Stimulated activated CD8-positive, alpha-beta memory T cell treated with anti-CD3 and anti-CD28 coated beads, Interleukin-4, amount 100 ng/mL, for 48 hours (primary cell): Measurements from ENCODE around the gene CCDC90B.
A peak's percentile ranks its signal among the peaks of the same experiment; 100 is the strongest.
"Not testable (repeated sequence)": the region's sequence is repeated elsewhere in the genome, so short reads cannot be mapped to it uniquely, and the experiment has no call there.

Source experiments
- DNase-seq: peaks from one replicate; pipeline ENCODE4 v3.0.0-alpha.2; 2020

Gene CCDC90B

GRCh38 chr11:83285151-83285770 is 906 bp downstream of the CCDC90B start:
- no peak for DNase-seq

GRCh38 chr11:83284501-83285150 is 1.5 kb downstream of the CCDC90B start:
- DNase-seq = no peak

GRCh38 chr11:83282084-83282716 is 4.0 kb downstream of the CCDC90B start:
- no peak for DNase-seq

- no peak for DNase-seq
Observed at GRCh38 chr11:83280256-83280655, 5.9 kb downstream of the CCDC90B start.

GRCh38 chr11:83278351-83278750 is 7.8 kb downstream of the CCDC90B start:
- DNase-seq = no peak

- DNase-seq = no peak
Observed at GRCh38 chr11:83275888-83276641, 10.1 kb downstream of the CCDC90B start.

- DNase-seq = no peak
Observed at GRCh38 chr11:83272627-83273026, 13.5 kb downstream of the CCDC90B start.

- not testable (repeated sequence) for DNase-seq
Observed at GRCh38 chr11:83271734-83272133, 14.4 kb downstream of the CCDC90B start.

GRCh38 chr11:83269080-83269479 is 17.1 kb downstream of the CCDC90B start:
- not testable (repeated sequence) for DNase-seq

- no peak for DNase-seq
Observed at GRCh38 chr11:83265331-83265730, 20.8 kb downstream of the CCDC90B start.

GRCh38 chr11:83259559-83259958 is 26.6 kb downstream of the CCDC90B start:
- DNase-seq = no peak

- DNase-seq = no peak
Observed at GRCh38 chr11:83257761-83258168, 28.4 kb downstream of the CCDC90B start.

- no peak for DNase-seq
Observed at GRCh38 chr11:83256602-83257340, 29.4 kb downstream of the CCDC90B start.

GRCh38 chr11:83255366-83255765 is 30.8 kb downstream of the CCDC90B start:
- no peak for DNase-seq

- no peak for DNase-seq
Observed at GRCh38 chr11:83252941-83253340, 33.2 kb downstream of the CCDC90B start.

GRCh38 chr11:83252266-83252665 is 33.9 kb downstream of the CCDC90B start:
- DNase-seq = no peak

GRCh38 chr11:83249972-83250593 is 36.1 kb downstream of the CCDC90B start:
- no peak for DNase-seq

GRCh38 chr11:83249445-83249844 is 36.7 kb downstream of the CCDC90B start:
- DNase-seq = no peak

- DNase-seq = peak; percentile 30
Observed at GRCh38 chr11:83241291-83241946, 44.7 kb downstream of the CCDC90B start.

GRCh38 chr11:83238111-83238510 is 48.1 kb downstream of the CCDC90B start:
- DNase-seq = no peak

GRCh38 chr11:83235825-83236224 is 50.3 kb downstream of the CCDC90B start:
- no peak for DNase-seq

- DNase-seq = no peak
Observed at GRCh38 chr11:83223457-83223856, 62.7 kb downstream of the CCDC90B start.
